Small intestine (tissue), 7 donors: Measurements from ENCODE around the gene AK9. TPM values are rescaled to one million over a fixed set of nuclear protein-coding genes. Genes with fewer than 3 reads are reported as not detected.
A peak's percentile ranks its signal among the peaks of the same experiment; 100 is the strongest.

Source experiments
- DNase-seq, 2 donors: peaks; one replicate each; pipeline versions ENCODE4 v3.0.0 to v3.0.0-alpha.2; 2013
- FAIRE-seq: peaks from 2 replicates; lab custom pipeline; 2012; peaks lifted over from hg19 to GRCh38; lab: Jason Lieb, UNC
- H3K27ac ChIP-seq, 3 donors: one replicate each; pipeline ENCODE4 v1.5.1; 2013; ENCODE audit warnings: low read length in 2 of 3, mild to moderate bottlenecking in 2 of 3, control low read depth in 1 of 3, inconsistent platforms in 1 of 3, low read depth in 1 of 3, moderate library complexity in 1 of 3
- H3K27me3 ChIP-seq, 3 donors: one replicate each; pipeline ENCODE4 v1.6.1; 2013; ENCODE audit warnings: low read length in 3 of 3, inconsistent platforms in 1 of 3; ENCODE audit not compliant: control insufficient read depth in 3 of 3, insufficient read depth in 3 of 3
- H3K36me3 ChIP-seq, 3 donors: one replicate each; pipeline ENCODE4 v1.6.1; 2013; ENCODE audit warnings: low read length in 3 of 3, inconsistent platforms in 1 of 3, low read depth in 1 of 3, mild to moderate bottlenecking in 1 of 3, moderate library complexity in 1 of 3; ENCODE audit not compliant: control insufficient read depth in 3 of 3, insufficient read depth in 2 of 3
- H3K4me1 ChIP-seq, 3 donors: one replicate each; pipeline ENCODE4 v1.6.1; 2013; ENCODE audit warnings: low read length in 2 of 3, inconsistent platforms in 1 of 3, low read depth in 1 of 3, mild to moderate bottlenecking in 1 of 3, moderate library complexity in 1 of 3; ENCODE audit not compliant: control insufficient read depth in 3 of 3, insufficient read depth in 2 of 3
- H3K4me3 ChIP-seq, 3 donors: one replicate each; pipeline ENCODE4 v1.5.1; 2013; ENCODE audit warnings: low read length in 3 of 3, control low read depth in 1 of 3, inconsistent platforms in 1 of 3, low read depth in 1 of 3, mild to moderate bottlenecking in 1 of 3, moderate library complexity in 1 of 3
- H3K9me3 ChIP-seq, 2 donors: one replicate each; pipeline ENCODE4 v1.6.1; 2013; ENCODE audit warnings: low read depth in 1 of 2, low read length in 1 of 2; ENCODE audit not compliant: control insufficient read depth in 2 of 2, insufficient read depth in 1 of 2
- WGBS, 3 donors: extraction: QIAGEN DNeasy Blood & Tissue Kit; methylation state at CpG; one replicate each; pipeline ENCODE4 v1.1.7; 2013; 5-methylcytosine and 5-hydroxymethylcytosine counted together
- polyA plus RNA-seq, 4 donors: library from polyadenylated mRNA; stranded (reverse) in 3 of 4; unstranded in 1 of 4; fragments of 200-250 nt in 3 of 4; fragments of 120-200 nt in 1 of 4; gene quantifications; one replicate each; pipeline versions ENCODE4 v1.2.1 to v1.2.3, GENCODE V29; 2013
- donor health status: healthy with polysubstance abuse.
- donor health status: control.
- donor health status: control.
- donor health status: Bipolar disorder and iron deficiency.
- donor health status: healthy.

AK9 gene
- polyA plus RNA-seq, 4 donors, result 2.9 to 7.0 (median 4.3) TPM

GRCh38 chr6:109453594-109454495, 237.2 kb downstream of the AK9 start:
- no peak for DNase-seq
- H3K27ac ChIP-seq, result peak overlapping the region in 2 of 3 donors; percentile 28 to 86
- H3K4me3 ChIP-seq, result peak overlapping the region in 2 of 3 donors; percentile 83 to 94
- peaks cover 5 to 40% (median 5%) of the 10 kb centered on the region in 3 donors for H3K4me1 ChIP-seq
- no peaks in the 10 kb centered on the region for H3K27me3 ChIP-seq
- no peak for FAIRE-seq
- no peaks in the 10 kb centered on the region for H3K9me3 ChIP-seq
- H3K36me3 ChIP-seq, result peaks cover 0 to 47% (median 2%) of the 10 kb centered on the region in 3 donors
- WGBS, 3 donors, result 88 to 96% (median 91%) methylated on average over 24 to 27 of the region's 27 CpGs

GRCh38 chr6:109453156-109453555, 237.8 kb downstream of the AK9 start:
- H3K36me3 ChIP-seq, result peaks cover 0 to 54% (median 2%) of the 10 kb centered on the region in 3 donors
- no peak for FAIRE-seq

GRCh38 chr6:109452181-109452580, 238.8 kb downstream of the AK9 start:
- FAIRE-seq (no peak), DNase-seq (no peak)
- WGBS, 3 donors, result 76 to 86% (median 82%) methylated on average over 9 of the region's 9 CpGs
- peaks cover 3 to 31% (median 5%) of the 10 kb centered on the region in 3 donors for H3K4me1 ChIP-seq
- H3K36me3 ChIP-seq, result peaks cover 0 to 64% (median 2%) of the 10 kb centered on the region in 3 donors
- no peaks in the 10 kb centered on the region for H3K9me3 ChIP-seq
- no peaks in the 10 kb centered on the region for H3K27me3 ChIP-seq
- no peak overlapping the region for H3K27ac ChIP-seq
- no peak overlapping the region for H3K4me3 ChIP-seq

More at GRCh38 chr6:109453156-109453555, 237.8 kb downstream of the AK9 start:
- 94 to 100% (median 100%) methylated on average over 2 of the region's 2 CpGs for WGBS, 3 donors
- H3K9me3 ChIP-seq, result no peaks in the 10 kb centered on the region
- peaks cover 5 to 40% (median 5%) of the 10 kb centered on the region in 3 donors for H3K4me1 ChIP-seq
- no peak for DNase-seq
- no peak overlapping the region for H3K4me3 ChIP-seq
- H3K27ac ChIP-seq, result no peak overlapping the region
- H3K27me3 ChIP-seq, result no peaks in the 10 kb centered on the region

- Histone ChIP-seq H3K36me3 (peaks cover 2 to 72% (median 2%) of the 10 kb centered on the region in 3 donors), H3K4me1 (peaks cover 3 to 24% (median 3%) of the 10 kb centered on the region in 3 donors), H3K27ac (no peak overlapping the region), H3K9me3 (no peaks in the 10 kb centered on the region), H3K27me3 (no peaks in the 10 kb centered on the region), H3K4me3 (no peak overlapping the region)
- WGBS, 3 donors, result 92 to 96% (median 96%) methylated on average over 6 to 7 of the region's 7 CpGs
- no peak for FAIRE-seq
- DNase-seq, result no peak
Observed at GRCh38 chr6:109451376-109451775, 239.6 kb downstream of the AK9 start.

GRCh38 chr6:109450801-109451200, 240.2 kb downstream of the AK9 start:
- peaks cover 2 to 77% (median 7%) of the 10 kb centered on the region in 3 donors for H3K36me3 ChIP-seq
- FAIRE-seq, result no peak
- 71 to 82% (median 73%) methylated on average over 3 of the region's 3 CpGs for WGBS, 3 donors

GRCh38 chr6:109449795-109450673, 241.0 kb downstream of the AK9 start:
- peak in 1 of 2 donors; percentile 36 for DNase-seq
- FAIRE-seq, result no peak
- H3K36me3 ChIP-seq, result peaks cover 6 to 85% (median 9%) of the 10 kb centered on the region in 3 donors

More at GRCh38 chr6:109450801-109451200, 240.2 kb downstream of the AK9 start:
- Histone ChIP-seq H3K4me1 (peaks cover 3 to 21% (median 3%) of the 10 kb centered on the region in 3 donors), H3K9me3 (no peaks in the 10 kb centered on the region), H3K4me3 (no peak overlapping the region), H3K27ac (no peak overlapping the region), H3K27me3 (no peaks in the 10 kb centered on the region)
- DNase-seq, result no peak

GRCh38 chr6:109449064-109449794, 241.8 kb downstream of the AK9 start:
- Histone ChIP-seq H3K36me3 (peaks cover 7 to 93% (median 14%) of the 10 kb centered on the region in 3 donors), H3K27me3 (no peaks in the 10 kb centered on the region), H3K27ac (no peak overlapping the region), H3K4me1 (peaks cover under 1 to 18% (median 3%) of the 10 kb centered on the region in 3 donors), H3K4me3 (no peak overlapping the region), H3K9me3 (no peaks in the 10 kb centered on the region)
- no peak for DNase-seq
- no peak for FAIRE-seq
- 80 to 86% (median 82%) methylated on average over 16 to 19 of the region's 19 CpGs for WGBS, 3 donors

More at GRCh38 chr6:109449795-109450673, 241.0 kb downstream of the AK9 start:
- Histone ChIP-seq H3K27ac (no peak overlapping the region), H3K4me3 (no peak overlapping the region), H3K4me1 (peaks cover 3 to 21% (median 3%) of the 10 kb centered on the region in 3 donors), H3K27me3 (no peaks in the 10 kb centered on the region), H3K9me3 (no peaks in the 10 kb centered on the region)
- WGBS, 3 donors, result 76 to 83% (median 80%) methylated on average over 15 to 16 of the region's 16 CpGs
